Testis (tissue), 2 donors: ENCODE measurements around the gene RPS14.

Experiments
- POLR2A ChIP-seq: fragments of 450-650 bp; IDR thresholded peaks from one replicate; pipeline ENCODE4 v1.6.1; 2017; ENCODE audit warnings: antibody characterized with exemption, mild to moderate bottlenecking, moderate library complexity
- TF ChIP-seq, protein P1 (sequence below), 3 experiments: fragments of 450-650 bp in 2 of 3; fragments of 200-600 bp in 1 of 3; sonication (generic) in 1 of 3; IDR thresholded peaks; one replicate each; pipeline ENCODE4 v1.5.1; 2016 to 2019; ENCODE audit warnings: antibody characterized with exemption in 3 of 3, mild to moderate bottlenecking in 2 of 3, moderate library complexity in 1 of 3

DNA sequence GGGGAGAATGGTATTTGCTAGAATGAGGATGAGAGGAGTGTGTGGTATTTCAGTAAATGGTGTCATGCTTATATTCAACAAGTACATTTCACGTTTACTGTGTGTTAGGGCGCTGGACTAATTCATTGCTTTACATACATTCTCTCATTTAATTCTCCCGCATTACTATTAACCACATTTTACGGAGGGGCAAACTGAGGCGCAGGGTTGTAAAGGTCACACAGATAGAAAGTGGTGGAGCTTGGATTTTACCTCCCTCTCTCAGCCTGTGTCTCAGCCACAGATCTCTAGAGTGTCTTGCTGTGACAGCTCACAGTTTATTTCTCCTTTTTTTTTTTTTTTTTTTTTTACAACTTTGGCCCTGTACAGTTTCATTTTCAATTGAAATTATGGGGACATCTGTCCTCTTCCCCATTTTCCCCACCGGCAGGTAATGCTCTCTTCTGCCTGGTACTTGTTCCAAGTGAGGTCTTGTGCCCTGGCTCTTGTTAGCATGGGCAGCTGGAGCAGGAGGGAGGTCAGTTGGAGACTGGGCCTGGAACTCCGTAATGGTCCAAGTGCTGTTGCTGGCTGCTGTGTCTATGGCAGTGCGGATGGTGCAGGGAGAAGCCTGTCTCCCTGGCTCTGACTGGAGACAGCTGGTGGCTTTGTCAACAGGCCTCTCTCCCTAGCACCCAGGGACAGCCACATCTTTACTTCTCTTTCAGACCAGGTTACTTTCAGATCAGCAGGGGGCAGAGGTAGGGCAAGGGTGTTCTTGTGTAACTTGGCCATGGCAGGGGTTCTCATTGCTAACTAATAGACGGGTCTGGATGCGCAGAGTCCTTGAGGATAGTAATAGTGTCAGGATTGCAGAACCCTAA, 37.9 kb upstream of the RPS14 start:
- no peak for TF ChIP-seq POLR2A
- TF ChIP-seq, protein P1, sequence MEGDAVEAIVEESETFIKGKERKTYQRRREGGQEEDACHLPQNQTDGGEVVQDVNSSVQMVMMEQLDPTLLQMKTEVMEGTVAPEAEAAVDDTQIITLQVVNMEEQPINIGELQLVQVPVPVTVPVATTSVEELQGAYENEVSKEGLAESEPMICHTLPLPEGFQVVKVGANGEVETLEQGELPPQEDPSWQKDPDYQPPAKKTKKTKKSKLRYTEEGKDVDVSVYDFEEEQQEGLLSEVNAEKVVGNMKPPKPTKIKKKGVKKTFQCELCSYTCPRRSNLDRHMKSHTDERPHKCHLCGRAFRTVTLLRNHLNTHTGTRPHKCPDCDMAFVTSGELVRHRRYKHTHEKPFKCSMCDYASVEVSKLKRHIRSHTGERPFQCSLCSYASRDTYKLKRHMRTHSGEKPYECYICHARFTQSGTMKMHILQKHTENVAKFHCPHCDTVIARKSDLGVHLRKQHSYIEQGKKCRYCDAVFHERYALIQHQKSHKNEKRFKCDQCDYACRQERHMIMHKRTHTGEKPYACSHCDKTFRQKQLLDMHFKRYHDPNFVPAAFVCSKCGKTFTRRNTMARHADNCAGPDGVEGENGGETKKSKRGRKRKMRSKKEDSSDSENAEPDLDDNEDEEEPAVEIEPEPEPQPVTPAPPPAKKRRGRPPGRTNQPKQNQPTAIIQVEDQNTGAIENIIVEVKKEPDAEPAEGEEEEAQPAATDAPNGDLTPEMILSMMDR (IDR thresholded peaks at IDR 0.05), result no peak
